ENCODE measurements around the gene SORT1.

The SORT1 gene

GRCh38 chr1:109259674-109260557 lies 137.8 kb downstream of the SORT1 start:
- Mint-ChIP-seq H3K4me1 (peaks cover 7% of the 10 kb centered on the region), H3K27ac (no peak overlapping the region), H3K27me3 (peaks cover 12% of the 10 kb centered on the region), H3K9me3 (no peaks in the 10 kb centered on the region), H3K4me3 (no peak overlapping the region), H3K36me3 (no peaks in the 10 kb centered on the region)
- no peak for DNase-seq (ENCODE audit: low spot score in 2 of 2)
- no peak for ATAC-seq (ENCODE audit: low read depth)
